Naive thymus-derived CD8-positive, alpha-beta T cell (primary cell): Measurements from ENCODE around the gene TASOR. TPM values are rescaled to one million over a fixed set of nuclear protein-coding genes. Genes with fewer than 3 reads are reported as not detected.
A peak's percentile ranks its signal among the peaks of the same experiment; 100 is the strongest.
"Not testable (repeated sequence)": the region's sequence is repeated elsewhere in the genome, so short reads cannot be mapped to it uniquely, and the experiment has no call there.

ENCODE experiments used
- ATAC-seq, 2 donors: fragments of 150-1000 bp; cut with Tn5 transposase in 1 of 2; sonication (Bioruptor Pico), chemical (Tn5 transposase) in 1 of 2; 1 replicate in 1 of 2; 2 replicates in 1 of 2; pipeline ENCODE4 v1.10.0; 2021; ENCODE audit warnings: mild to moderate bottlenecking in 2 of 2, moderate library complexity in 2 of 2
- POLR2A ChIA-PET: fragments of 350-600 bp; sonication (Branson Sonifier 250); formaldehyde crosslinking; loops from one replicate; lab custom pipeline; 2021; ENCODE audit warnings: antibody characterized with exemption; lab: Charles Lee
- DNase-seq, 10 donors: peaks; one replicate each; pipeline versions ENCODE4 v3.0.0 to v3.0.0-alpha.2; 2020 to 2022
- H3K27ac Mint-ChIP-seq, 10 donors: one replicate each; pipeline ENCODE4 v1.8.0; 2020 to 2022; ENCODE audit warnings: mild to moderate bottlenecking in 10 of 10, mixed read lengths in 10 of 10, moderate library complexity in 4 of 10, inconsistent platforms in 1 of 10
- H3K27me3 Mint-ChIP-seq, 5 donors: one replicate each; pipeline ENCODE4 v1.8.0; 2021 to 2022; ENCODE audit warnings: mixed read lengths in 5 of 5
- H3K36me3 Mint-ChIP-seq, 3 donors: one replicate each; pipeline ENCODE4 v1.8.0; 2020 to 2022; ENCODE audit warnings: mixed read lengths in 3 of 3, mild to moderate bottlenecking in 2 of 3, inconsistent platforms in 1 of 3
- H3K4me1 Mint-ChIP-seq, 4 donors: one replicate each; pipeline ENCODE4 v1.8.0; 2021 to 2022; ENCODE audit warnings: mixed read lengths in 4 of 4
- H3K4me3 Mint-ChIP-seq, 10 donors: one replicate each; pipeline ENCODE4 v1.8.0; 2020 to 2022; ENCODE audit warnings: mild to moderate bottlenecking in 10 of 10, mixed read lengths in 10 of 10, moderate library complexity in 6 of 10, inconsistent platforms in 1 of 10
- H3K9me3 Mint-ChIP-seq, 9 donors: one replicate each; pipeline ENCODE4 v1.8.0; 2020 to 2022; ENCODE audit warnings: mixed read lengths in 9 of 9, mild to moderate bottlenecking in 3 of 9, inconsistent platforms in 1 of 9, moderate library complexity in 1 of 9
- polyA plus RNA-seq, 3 donors: library from polyadenylated mRNA; unstranded; fragments of 300-500 nt; fragmentation: Illumina TruSeq; gene quantifications; one replicate each; pipeline ENCODE4 v1.2.3, GENCODE V29; 2021
- total RNA-seq, 8 experiments: library from RNA in 2 of 8; stranded (reverse) in 2 of 8; gene quantifications; one replicate each; pipeline ENCODE4 v1.2.3 and lab custom pipeline; 2021 to 2026

The TASOR gene
- total RNA-seq (100 to 1,000 TPM; 101 to 103 TPM), polyA plus RNA-seq (10 to 100 TPM; 25.1 to 32.0 (median 29.6) TPM), total RNA-seq (lab: John Stamatoyannopoulos, UW) (142 to 300 (median 175) reads per million in 6 experiments)

GRCh38 chr3:56683122-56683817 is at the start of gene TASOR:
Gene TASOR (minus strand): TSS chr3:56683265. CDS start chr3:56683006, 259 bp downstream.
- no peaks in the 10 kb centered on the region for H3K27me3 Mint-ChIP-seq

DNA sequence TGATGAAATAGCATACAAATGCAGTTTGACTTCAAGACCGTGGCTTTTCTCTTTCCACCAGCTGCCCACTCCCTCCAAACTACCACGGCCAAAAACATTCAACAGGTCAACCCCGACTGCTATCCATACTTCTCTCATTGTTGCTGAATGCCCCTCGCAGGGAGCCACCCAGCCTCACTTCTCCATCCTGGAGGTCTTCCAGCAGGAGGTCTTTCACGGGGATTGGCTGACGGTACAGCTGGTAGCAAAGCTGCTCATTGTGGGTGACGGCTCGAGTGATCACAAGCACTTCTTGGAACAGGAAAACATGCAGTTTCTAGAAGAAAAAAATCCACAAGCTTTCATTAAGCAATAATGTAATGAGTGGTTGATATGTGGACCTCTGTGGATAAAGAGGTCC is 49.0 kb upstream of the TASOR start:
- no peak for ATAC-seq
- DNase-seq: no peak
- Mint-ChIP-seq H3K9me3 (no peaks in the 10 kb centered on the region), H3K4me1 (peaks cover 30 to 63% (median 57%) of the 10 kb centered on the region in 4 donors), H3K4me3 (peak overlapping the region in 2 of 10 donors; percentile 4 to 6), H3K36me3 (peaks cover 5 to 93% (median 52%) of the 10 kb centered on the region in 3 donors), H3K27me3 (no peaks in the 10 kb centered on the region), H3K27ac (peak overlapping the region; percentile 53 to 97 (median 83))
- POLR2A ChIA-PET: interaction anchor here (0.6 to 2.2 kb wide), 5 partner anchors 13 to 912 kb away, joined by 3 to 9 read pairs (median 4); no protein-coding TSS in a partner anchor

More at GRCh38 chr3:56683122-56683817, at the start of gene TASOR:
- peaks cover 0 to 19% (median 19%) of the 10 kb centered on the region in 3 donors for H3K36me3 Mint-ChIP-seq
- H3K4me3 Mint-ChIP-seq: peak within 1 kb of the TSS; percentile 87 to 98 (median 94)
- POLR2A ChIA-PET: interaction anchor here (0.6 to 3.2 kb wide), 22 partner anchors 9 to 245 kb away, joined by 3 to 48 read pairs (median 5); partner anchors contain the start of genes ARHGEF3 and CCDC66
- peak within 1 kb of the TSS; percentile 87 to 99 (median 97) for H3K27ac Mint-ChIP-seq
- ATAC-seq (peak; percentile 81 to 86), DNase-seq (peak; percentile 79 to 92 (median 85))
- no peaks in the 10 kb centered on the region for H3K9me3 Mint-ChIP-seq
- H3K4me1 Mint-ChIP-seq: peaks cover 9 to 46% (median 27%) of the 10 kb centered on the region in 4 donors

GRCh38 chr3:56725175-56725574 is 42.1 kb upstream of the TASOR start:
- Mint-ChIP-seq H3K9me3 (no peaks in the 10 kb centered on the region), H3K27me3 (no peaks in the 10 kb centered on the region), H3K36me3 (peaks cover 7 to 63% (median 54%) of the 10 kb centered on the region in 3 donors), H3K27ac (peak overlapping the region; percentile 81 to 98 (median 94)), H3K4me1 (peaks cover 23 to 73% (median 62%) of the 10 kb centered on the region in 4 donors), H3K4me3 (peak overlapping the region; percentile 65 to 83 (median 74))
- DNase-seq (peak; percentile 10 to 77 (median 60)), ATAC-seq (peak; percentile 92 to 97)
- POLR2A ChIA-PET: interaction anchor here (0.5 to 2.7 kb wide), 13 partner anchors 8 to 191 kb away, joined by 3 to 32 read pairs (median 6); partner anchors contain the start of genes ARHGEF3 and TASOR

DNA sequence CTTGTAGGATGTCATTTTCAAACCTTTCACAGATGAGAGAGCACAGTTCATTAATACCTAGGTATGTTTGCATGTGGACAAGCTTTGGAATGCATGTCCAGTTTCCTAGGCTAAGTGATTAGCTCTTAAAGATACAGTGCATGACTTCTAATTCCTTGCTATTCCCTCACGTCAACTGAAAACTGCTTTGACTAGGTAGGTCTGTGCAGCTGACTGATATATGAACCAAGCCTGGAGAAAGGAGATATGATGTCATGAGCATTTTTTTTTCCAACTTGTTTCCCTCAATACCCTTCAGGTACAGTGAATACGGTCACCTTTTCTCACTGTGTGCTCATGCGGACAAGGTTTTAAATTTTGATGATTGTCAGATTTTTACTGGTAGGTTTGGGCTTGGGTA is 41.6 kb upstream of the TASOR start:
- POLR2A ChIA-PET: interaction anchor here (0.7 to 2.7 kb wide), 11 partner anchors 12 to 192 kb away, joined by 3 to 32 read pairs (median 6); partner anchors contain the start of genes ARHGEF3 and TASOR
- H3K27ac Mint-ChIP-seq: peak overlapping the region; percentile 20 to 98 (median 94)
- peaks cover 28 to 78% (median 67%) of the 10 kb centered on the region in 4 donors for H3K4me1 Mint-ChIP-seq
- peak overlapping the region; percentile 65 to 83 (median 74) for H3K4me3 Mint-ChIP-seq
- H3K27me3 Mint-ChIP-seq: no peaks in the 10 kb centered on the region
- ATAC-seq (no peak), DNase-seq (no peak)
- peaks cover 7 to 58% (median 53%) of the 10 kb centered on the region in 3 donors for H3K36me3 Mint-ChIP-seq
- peaks cover 0 to 1% (median 0%) of the 10 kb centered on the region in 9 donors for H3K9me3 Mint-ChIP-seq

DNA sequence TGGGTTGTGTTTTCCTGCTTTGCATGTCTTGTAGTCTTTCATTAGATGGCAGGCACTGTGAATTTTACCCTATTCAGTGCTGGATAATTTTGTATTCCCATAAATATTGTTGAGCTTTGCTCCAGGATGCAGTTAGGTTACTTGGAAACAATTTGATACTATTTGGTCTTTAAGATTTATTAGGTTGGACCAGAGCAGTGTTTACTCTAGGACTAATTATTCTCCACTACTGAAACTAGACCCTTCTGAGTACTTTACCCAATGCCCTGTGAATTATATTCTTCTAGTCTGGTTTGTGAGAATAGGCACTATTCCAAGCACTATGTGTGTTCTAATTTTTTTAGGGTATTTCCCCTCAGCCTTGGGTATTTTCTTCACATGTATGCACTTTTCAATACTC is 37.8 kb upstream of the TASOR start:
- POLR2A ChIA-PET: interaction anchor here (0.6 to 0.8 kb wide), 3 partner anchors 13 to 79 kb away, joined by 3 to 4 read pairs (median 4); no protein-coding TSS in a partner anchor
- peaks cover 0 to 1% (median 0%) of the 10 kb centered on the region in 5 donors for H3K27me3 Mint-ChIP-seq
- H3K9me3 Mint-ChIP-seq: peaks cover 0 to 4% (median 0%) of the 10 kb centered on the region in 9 donors
- peak overlapping the region in 3 of 10 donors; percentile 6 to 50 (median 46) for H3K4me3 Mint-ChIP-seq
- DNase-seq (no peak), ATAC-seq (no peak)
- H3K4me1 Mint-ChIP-seq: peaks cover 31 to 63% (median 60%) of the 10 kb centered on the region in 4 donors
- peaks cover 7 to 34% (median 25%) of the 10 kb centered on the region in 3 donors for H3K36me3 Mint-ChIP-seq
- H3K27ac Mint-ChIP-seq: peak overlapping the region in 8 of 10 donors; percentile 29 to 86 (median 66)

GRCh38 chr3:56718809-56719208 is 35.7 kb upstream of the TASOR start:
- Mint-ChIP-seq H3K36me3 (peaks cover 11 to 18% (median 15%) of the 10 kb centered on the region in 3 donors), H3K9me3 (peaks cover 0 to 10% (median 4%) of the 10 kb centered on the region in 9 donors), H3K27ac (peak overlapping the region in 2 of 10 donors; percentile 65 to 86), H3K4me1 (peaks cover 25 to 47% (median 43%) of the 10 kb centered on the region in 4 donors)
- H3K27me3 Mint-ChIP-seq, POLR2A ChIA-PET, ATAC-seq, DNase-seq, H3K4me3 Mint-ChIP-seq: not testable (repeated sequence)

GRCh38 chr3:56711344-56711743 is 28.3 kb upstream of the TASOR start:
- Mint-ChIP-seq H3K36me3 (peaks cover 0 to 4% (median 3%) of the 10 kb centered on the region in 3 donors), H3K4me1 (no peaks in the 10 kb centered on the region), H3K4me3 (no peak overlapping the region), H3K9me3 (peaks cover 0 to 10% (median 3%) of the 10 kb centered on the region in 9 donors), H3K27me3 (no peaks in the 10 kb centered on the region), H3K27ac (peak overlapping the region in 4 of 10 donors; percentile 32 to 44 (median 36))
- ATAC-seq (peak in 1 of 2 donors; percentile 23), DNase-seq (no peak)
- POLR2A ChIA-PET: interaction anchor here (0.9 to 1.2 kb wide), 2 partner anchors 14 to 89 kb away, joined by 3 read pairs; no protein-coding TSS in a partner anchor

- H3K27ac Mint-ChIP-seq, H3K4me3 Mint-ChIP-seq, H3K36me3 Mint-ChIP-seq, DNase-seq, H3K27me3 Mint-ChIP-seq, H3K9me3 Mint-ChIP-seq, ATAC-seq: not testable (repeated sequence)
- H3K4me1 Mint-ChIP-seq: peaks cover 8 to 19% (median 18%) of the 10 kb centered on the region in 4 donors
- POLR2A ChIA-PET: interaction anchor here (0.5 to 1.7 kb wide), 6 partner anchors 25 to 218 kb away, joined by 3 to 15 read pairs (median 3); partner anchors contain the start of genes ARHGEF3 and TASOR
These were observed 24.3 kb upstream of the TASOR start for GRCh38 chr3:56707412-56707811.

DNA sequence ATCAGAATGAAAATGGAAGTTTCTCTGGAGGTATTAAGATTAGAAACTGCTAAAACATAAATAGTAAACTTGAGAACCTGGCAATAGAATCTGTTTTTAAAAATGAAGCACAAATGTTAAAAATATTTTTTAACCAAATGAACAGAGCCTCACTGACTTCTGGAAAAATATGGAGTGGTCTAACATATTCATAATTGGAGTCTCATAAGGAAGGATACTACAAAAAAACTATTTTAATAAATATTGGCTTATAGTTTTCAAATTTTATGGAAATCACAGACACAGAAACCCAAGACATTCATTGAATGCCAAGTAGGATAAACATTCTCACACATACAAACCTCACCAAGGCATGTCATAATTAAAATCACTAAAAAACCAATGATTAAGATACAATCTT is 23.6 kb upstream of the TASOR start:
- POLR2A ChIA-PET: interaction anchor here (2.7 to 5.5 kb wide), 2 partner anchors 93 to 209 kb away, joined by 6 to 107 read pairs; partner anchors contain the start of gene ARHGEF3
- Mint-ChIP-seq H3K27ac (peak overlapping the region in 1 of 10 donors; percentile 46), H3K9me3 (no peaks in the 10 kb centered on the region), H3K4me3 (no peak overlapping the region), H3K27me3 (no peaks in the 10 kb centered on the region), H3K4me1 (peaks cover 9 to 20% (median 20%) of the 10 kb centered on the region in 4 donors), H3K36me3 (no peaks in the 10 kb centered on the region)
- no peak for DNase-seq
- ATAC-seq: no peak

DNA sequence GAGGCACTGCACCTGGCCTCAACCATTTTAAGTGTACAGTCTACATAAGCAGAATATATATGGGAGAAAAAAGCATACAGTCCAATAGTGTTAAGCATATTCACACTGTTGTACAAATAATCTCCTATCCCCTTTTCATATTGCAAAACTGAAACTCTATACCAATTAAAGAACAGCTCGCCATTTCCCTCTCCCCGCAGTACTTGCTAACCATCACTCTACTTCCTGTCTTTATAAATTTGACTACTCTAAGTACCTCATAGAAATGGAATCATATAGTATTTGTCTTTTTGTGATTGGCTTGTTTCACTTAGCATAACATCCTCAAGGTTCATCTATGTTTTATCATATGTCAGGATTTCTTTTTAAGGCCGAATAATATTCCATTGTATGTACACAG is 21.6 kb upstream of the TASOR start:
- H3K4me3 Mint-ChIP-seq: peak overlapping the region; percentile 2 to 54 (median 36)
- H3K27ac Mint-ChIP-seq: peak overlapping the region; percentile 0 to 86 (median 51)
- no peaks in the 10 kb centered on the region for H3K27me3 Mint-ChIP-seq
- peak; percentile 67 to 75 for ATAC-seq
- no peaks in the 10 kb centered on the region for H3K9me3 Mint-ChIP-seq
- POLR2A ChIA-PET: interaction anchor here (0.6 to 5.5 kb wide), 14 partner anchors 19 to 284 kb away, joined by 3 to 107 read pairs (median 5); partner anchors contain the start of genes ARHGEF3 and TASOR
- no peak for DNase-seq
- H3K36me3 Mint-ChIP-seq: no peaks in the 10 kb centered on the region
- H3K4me1 Mint-ChIP-seq: peaks cover 18 to 31% (median 27%) of the 10 kb centered on the region in 4 donors

DNA sequence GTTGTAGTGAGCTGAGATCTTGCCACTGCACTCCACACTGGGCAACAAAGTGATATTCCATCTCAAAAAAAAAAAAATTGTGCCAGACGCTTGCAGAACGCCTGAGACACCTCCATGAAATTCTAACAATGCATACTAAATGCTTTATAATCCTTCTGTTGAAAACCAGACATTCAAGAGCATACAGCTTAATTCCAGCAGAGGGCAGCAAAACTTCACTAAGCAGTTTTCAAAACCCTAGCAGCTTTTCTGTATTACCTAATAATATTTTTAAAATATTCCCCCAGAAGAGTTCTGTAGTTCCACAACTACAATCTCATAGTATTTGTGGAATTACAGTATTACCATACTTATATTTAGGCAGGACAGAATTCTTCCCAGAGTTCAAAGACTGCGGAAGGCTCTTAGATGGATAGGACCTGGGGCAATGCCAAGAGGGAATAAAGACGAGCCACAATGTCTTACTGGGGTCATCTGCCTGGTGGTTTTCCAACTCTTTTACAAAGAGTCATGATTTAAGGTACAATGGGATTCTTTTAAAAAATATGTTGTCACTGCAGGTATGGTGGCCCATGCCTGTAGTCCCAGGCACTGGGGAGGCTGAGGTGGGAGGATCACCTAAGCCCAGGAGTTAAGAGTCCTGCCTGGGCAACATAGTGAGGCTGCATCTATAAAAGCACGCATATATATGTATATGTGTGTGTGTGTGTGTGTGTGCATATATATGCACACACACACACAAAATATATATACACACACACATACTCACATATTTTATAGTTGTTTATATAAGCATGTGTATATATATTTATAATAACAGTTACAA is 19.6 kb upstream of the TASOR start:
- H3K27me3 Mint-ChIP-seq: no peaks in the 10 kb centered on the region
- H3K27ac Mint-ChIP-seq: peak overlapping the region in 5 of 10 donors; percentile 8 to 46 (median 20)
- peak; percentile 76 to 79 for ATAC-seq
- no peaks in the 10 kb centered on the region for H3K9me3 Mint-ChIP-seq
- no peak overlapping the region for H3K4me3 Mint-ChIP-seq
- POLR2A ChIA-PET: interaction anchor here (0.9 to 5.5 kb wide), 10 partner anchors 9 to 286 kb away, joined by 3 to 107 read pairs (median 4); partner anchors contain the start of genes ARHGEF3 and TASOR
- H3K4me1 Mint-ChIP-seq: peaks cover 18 to 31% (median 27%) of the 10 kb centered on the region in 4 donors
- DNase-seq: peak in 9 of 10 donors; percentile 34 to 75 (median 57)
- H3K36me3 Mint-ChIP-seq: no peaks in the 10 kb centered on the region
